Sigmoid colon (tissue), 7 donors: ENCODE data around the gene AP1AR. TPM values are rescaled to one million over a fixed set of nuclear protein-coding genes. Genes with fewer than 3 reads are reported as not detected.

Source experiments
- DNase-seq: peaks from one replicate; pipeline ENCODE4 v3.0.0-alpha.2; 2019
- H3K27ac ChIP-seq, 4 donors: fragments of 200-600 bp; sonication (generic); one replicate each; pipeline ENCODE4 v1.5.1; 2016 to 2019; ENCODE audit warnings: mild to moderate bottlenecking in 1 of 4
- H3K27me3 ChIP-seq, 3 donors: fragments of 200-600 bp; sonication (generic); one replicate each; pipeline ENCODE4 v1.5.1; 2019; ENCODE audit warnings: mild to moderate bottlenecking in 1 of 3
- H3K36me3 ChIP-seq, 4 donors: fragments of 200-600 bp; sonication (generic); one replicate each; pipeline ENCODE4 v1.5.1; 2016 to 2019
- H3K4me1 ChIP-seq, 4 donors: fragments of 200-600 bp; sonication (generic); one replicate each; pipeline ENCODE4 v1.5.1; 2017 to 2019
- H3K4me3 ChIP-seq, 4 donors: fragments of 200-600 bp; sonication (generic); one replicate each; pipeline ENCODE4 v1.5.1; 2017 to 2019; ENCODE audit warnings: mild to moderate bottlenecking in 2 of 4, moderate library complexity in 1 of 4
- H3K9me3 ChIP-seq, 4 donors: fragments of 200-600 bp in 3 of 4; sonication (generic) in 3 of 4; one replicate each; pipeline versions ENCODE4 v1.5.1 to v1.6.1; 2013 to 2019
- CTCF ChIP-seq, 4 experiments: fragments of 450-650 bp in 3 of 4; fragments of 200-600 bp in 1 of 4; IDR thresholded peaks; one replicate each; pipeline ENCODE4 v1.5.1; 2016 to 2019; ENCODE audit warnings: antibody characterized with exemption in 4 of 4, mild to moderate bottlenecking in 3 of 4, moderate library complexity in 2 of 4
- EP300 ChIP-seq, 4 donors: sonication (generic); formaldehyde crosslinking; IDR thresholded peaks; one replicate each; pipeline ENCODE4 v1.6.1; 2017; ENCODE audit warnings: antibody characterized with exemption in 4 of 4
- POLR2A ChIP-seq, 2 donors: fragments of 450-650 bp; IDR thresholded peaks; one replicate each; pipeline ENCODE4 v1.6.1; 2016; ENCODE audit warnings: antibody characterized with exemption in 2 of 2, mild to moderate bottlenecking in 2 of 2, moderate library complexity in 2 of 2
- POLR2AphosphoS5 ChIP-seq, 4 donors: sonication (generic); formaldehyde crosslinking; IDR thresholded peaks; one replicate each; pipeline ENCODE4 v1.6.1; 2017; ENCODE audit warnings: antibody characterized with exemption in 4 of 4
- WGBS, 2 donors: extraction: QIAGEN DNeasy Blood & Tissue Kit; methylation state at CpG; one replicate each; pipeline ENCODE4 v1.1.7; 2013; 5-methylcytosine and 5-hydroxymethylcytosine counted together
- intact Hi-C: fragments of 100-400 bp; cut with DNase I; formaldehyde crosslinking; loops from one replicate; pipeline ENCODE4 v1.15.1; 2023
- polyA plus RNA-seq, 3 donors: library from polyadenylated mRNA; stranded (reverse); fragments of 200-250 nt; gene quantifications; one replicate each; pipeline ENCODE4 v1.2.3, GENCODE V29; 2013
- total RNA-seq, 4 donors: library from RNA; depleted of rRNA; stranded (reverse); fragments of >200 nt; gene quantifications; one replicate each; pipeline ENCODE4 v1.1.0, GENCODE V29; 2016
- donor health status: healthy with polysubstance abuse.
- donor health status: Bipolar disorder and iron deficiency.
- donor health status: healthy.

The AP1AR gene
- total RNA-seq (10 to 100 TPM in 3 of 4 donors, 1 to 10 TPM in 1; 6.9 to 20.7 (median 18.9) TPM), polyA plus RNA-seq (10 to 100 TPM; 16.8 to 36.3 (median 35.4) TPM)

DNA sequence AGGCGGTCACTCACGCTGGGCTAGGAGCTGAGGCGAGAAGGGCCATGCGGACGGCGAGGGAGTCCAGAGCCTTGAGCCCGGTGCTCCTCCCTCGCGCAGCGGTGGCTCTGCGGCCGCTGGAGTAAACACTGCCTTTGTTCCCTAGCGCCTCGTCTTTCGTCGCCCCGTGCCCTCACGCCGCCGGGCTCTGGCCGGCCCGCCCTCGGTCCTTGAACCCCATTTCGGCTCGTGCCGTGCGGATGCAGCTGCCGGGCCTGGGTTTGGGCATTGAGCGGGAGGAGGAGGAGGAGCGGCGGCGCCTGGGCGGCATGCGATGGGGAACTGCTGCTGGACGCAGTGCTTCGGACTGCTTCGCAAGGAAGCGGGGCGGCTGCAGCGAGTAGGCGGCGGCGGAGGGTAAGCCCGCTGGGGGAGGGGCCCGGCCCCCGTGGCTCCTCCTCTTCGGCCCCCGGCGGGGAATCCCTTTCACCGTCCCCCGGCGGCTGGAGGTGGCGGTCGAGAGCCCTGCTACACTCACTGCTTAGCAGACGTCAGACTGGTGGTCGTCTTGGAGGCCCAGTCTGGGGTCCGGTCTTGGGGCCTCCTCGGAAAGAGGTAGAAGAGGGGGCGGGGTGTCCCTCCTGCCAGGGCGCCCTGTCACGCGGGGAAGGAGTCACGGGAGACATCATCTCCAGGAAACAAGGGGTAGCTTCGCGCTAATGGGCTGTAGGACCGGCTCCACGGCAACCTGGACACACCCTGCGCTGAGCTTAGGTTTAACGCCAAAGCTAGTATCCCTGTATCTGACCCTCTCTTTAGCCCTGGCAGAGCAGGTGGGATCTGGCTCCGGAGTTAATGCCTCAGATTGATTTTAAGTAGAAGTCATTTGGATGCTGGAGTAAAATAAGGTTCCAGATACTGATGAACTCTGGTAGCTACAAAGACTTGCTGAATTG lies at the start of gene AP1AR:
AP1AR (plus strand) TSS at position 9 of the 935 bp plus-strand sequence; CDS start at position 314, 305 bp downstream.
- WGBS, 2 donors: 0% methylated on average over 70 of the region's 70 CpGs
- H3K27me3 ChIP-seq: no peaks in the 10 kb centered on the region
- H3K9me3 ChIP-seq: no peaks in the 10 kb centered on the region
- intact Hi-C loops: loop anchor here (1.0 to 10.0 kb wide), 3 partner anchors 55 to 403 kb away; partner anchors contain the start of genes FAM241A, LARP7, TIFA and ZGRF1
- peak within 1 kb of the TSS; percentile 93 to 99 (median 97) for H3K27ac ChIP-seq
- TF ChIP-seq POLR2A (IDR thresholded peaks at IDR 0.05) (peak; percentile 51 to 73), CTCF (IDR thresholded peaks at IDR 0.05) (peak in 3 of 4 experiments; percentile 5 to 25 (median 17)), EP300 (IDR thresholded peaks at IDR 0.05) (no peak), POLR2AphosphoS5 (IDR thresholded peaks at IDR 0.05) (peak; percentile 56 to 94 (median 91))
- peak; percentile 92 for DNase-seq
- H3K4me1 ChIP-seq: peaks cover 0 to 26% (median 12%) of the 10 kb centered on the region in 4 donors
- H3K4me3 ChIP-seq: peak within 1 kb of the TSS; percentile 77 to 97 (median 90)
- no peaks in the 10 kb centered on the region for H3K36me3 ChIP-seq

DNA sequence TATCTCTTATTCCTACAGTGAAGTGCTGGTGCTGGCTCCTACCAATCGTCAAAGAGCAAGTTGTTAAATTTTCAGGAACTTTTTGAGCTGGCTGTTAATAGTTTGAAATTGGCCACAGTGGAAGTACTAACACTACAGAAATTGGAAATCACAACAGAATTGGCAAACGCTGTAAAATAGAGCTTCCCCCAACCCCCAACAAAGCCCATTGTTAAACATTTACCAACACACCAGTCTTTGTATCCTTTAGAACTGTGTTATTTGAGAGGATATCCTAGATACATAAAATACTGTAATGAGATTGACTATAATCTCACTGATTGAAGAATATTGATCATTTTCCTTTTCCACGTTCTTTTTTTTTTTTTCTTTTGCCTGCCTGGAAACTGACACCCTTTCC lies 49.0 kb upstream of the AP1AR start:
- WGBS, 2 donors: 70 to 84% methylated on average over 3 of the region's 3 CpGs

DNA sequence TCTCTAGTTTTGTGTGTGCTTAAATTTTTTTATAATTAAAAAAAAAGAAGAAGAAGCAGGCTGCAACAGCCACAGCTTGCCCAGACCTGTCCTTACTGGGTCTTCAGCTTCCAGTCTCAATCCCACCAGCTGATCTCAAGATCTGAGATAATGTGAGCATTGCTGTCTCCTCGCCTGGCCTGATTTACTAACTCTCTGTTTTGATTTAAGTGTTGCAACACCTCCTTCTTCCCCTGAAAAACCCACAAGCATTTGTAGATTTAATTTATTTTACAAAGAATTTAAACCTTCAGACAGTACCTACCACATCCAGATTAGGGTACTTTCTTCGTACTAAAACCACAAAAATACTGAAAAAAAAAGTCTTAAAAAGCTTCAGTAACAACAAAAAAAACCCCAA lies 48.3 kb upstream of the AP1AR start:
- no peak overlapping the region for H3K27ac ChIP-seq
- H3K36me3 ChIP-seq: no peaks in the 10 kb centered on the region
- no peak overlapping the region for H3K4me3 ChIP-seq
- WGBS, 2 donors: 62 to 88% methylated on average over 2 of the region's 2 CpGs
- intact Hi-C loops: no loop called here
- peaks cover 0 to 5% (median 2%) of the 10 kb centered on the region in 4 donors for H3K4me1 ChIP-seq
- TF ChIP-seq POLR2A (IDR thresholded peaks at IDR 0.05): no peak
- TF ChIP-seq EP300 (IDR thresholded peaks at IDR 0.05): no peak
- no peak for TF ChIP-seq CTCF (IDR thresholded peaks at IDR 0.05)
- no peak for TF ChIP-seq POLR2AphosphoS5 (IDR thresholded peaks at IDR 0.05)
- no peaks in the 10 kb centered on the region for H3K27me3 ChIP-seq
- DNase-seq: no peak
- no peaks in the 10 kb centered on the region for H3K9me3 ChIP-seq

More for the DNA sequence above, 49.0 kb upstream of the AP1AR start:
- Histone ChIP-seq H3K27me3 (no peaks in the 10 kb centered on the region), H3K4me3 (no peak overlapping the region), H3K36me3 (no peaks in the 10 kb centered on the region), H3K4me1 (peaks cover 0 to 5% (median 2%) of the 10 kb centered on the region in 4 donors), H3K9me3 (no peaks in the 10 kb centered on the region), H3K27ac (no peak overlapping the region)
- intact Hi-C loops: no loop called here
- no peak for DNase-seq
- TF ChIP-seq EP300 (IDR thresholded peaks at IDR 0.05): no peak
- no peak for TF ChIP-seq POLR2A (IDR thresholded peaks at IDR 0.05)
- TF ChIP-seq POLR2AphosphoS5 (IDR thresholded peaks at IDR 0.05): no peak
- TF ChIP-seq CTCF (IDR thresholded peaks at IDR 0.05): no peak

- TF ChIP-seq EP300 (IDR thresholded peaks at IDR 0.05) (no peak), POLR2A (IDR thresholded peaks at IDR 0.05) (no peak), CTCF (IDR thresholded peaks at IDR 0.05) (no peak), POLR2AphosphoS5 (IDR thresholded peaks at IDR 0.05) (no peak)
- Histone ChIP-seq H3K27ac (no peak overlapping the region), H3K4me3 (no peak overlapping the region), H3K27me3 (no peaks in the 10 kb centered on the region), H3K9me3 (no peaks in the 10 kb centered on the region), H3K36me3 (no peaks in the 10 kb centered on the region), H3K4me1 (peaks cover 0 to 5% (median 2%) of the 10 kb centered on the region in 4 donors)
- WGBS, 2 donors: 96 to 100% methylated on average over 1 of the region's 1 CpG
- intact Hi-C loops: no loop called here
- no peak for DNase-seq
These were observed 47.1 kb upstream of the AP1AR start for GRCh38 chr4:112184438-112184837.
